ENCODE results near the gene LRRC8D. TPM values are rescaled to one million over a fixed set of nuclear protein-coding genes. Genes with fewer than 3 reads are reported as not detected.

Gene LRRC8D
- total RNA-seq, 1 donor from 2014 or later, result 8.6 TPM

DNA sequence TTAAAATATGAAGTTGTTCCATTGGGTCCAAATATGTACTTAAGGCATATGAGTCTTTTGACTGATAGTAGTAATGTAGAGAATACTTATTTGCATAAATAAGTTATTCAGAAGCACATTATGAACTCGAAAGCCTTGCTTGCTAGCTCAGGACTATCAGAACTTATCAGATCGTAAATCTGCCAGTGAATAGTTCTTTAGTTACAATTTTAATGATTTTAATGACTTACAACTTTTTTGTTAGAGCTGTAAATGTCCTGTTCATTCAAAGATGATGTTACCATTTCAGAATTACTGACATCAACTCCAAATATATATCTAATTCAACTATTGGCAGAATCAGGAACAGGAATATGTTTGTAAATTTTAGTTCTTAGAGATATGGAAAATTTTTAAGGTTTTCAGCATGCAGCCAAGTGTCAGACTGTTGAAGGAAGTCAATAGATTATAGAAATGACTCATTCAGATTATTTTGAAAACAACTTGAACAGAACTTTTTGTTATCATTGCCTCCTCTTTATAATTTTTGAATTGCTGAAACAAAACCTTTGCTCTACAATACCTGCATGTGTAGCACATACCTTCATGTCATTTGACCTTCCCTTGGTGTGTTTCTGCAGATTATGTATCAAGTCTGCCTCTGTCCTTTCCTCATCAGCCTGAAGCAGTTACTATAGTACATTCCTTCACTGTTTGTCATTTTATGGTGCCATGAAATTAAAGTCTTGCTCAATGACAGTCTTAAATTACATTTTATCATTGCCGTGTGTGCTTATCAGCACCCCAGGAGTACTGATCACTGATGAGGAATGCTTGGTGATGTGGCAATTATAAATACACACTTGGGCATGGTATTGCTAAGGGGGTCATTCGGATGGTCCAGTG, 44.9 kb downstream of the LRRC8D start:
- no peak for DNase-seq (ENCODE audit: low spot score)

DNA sequence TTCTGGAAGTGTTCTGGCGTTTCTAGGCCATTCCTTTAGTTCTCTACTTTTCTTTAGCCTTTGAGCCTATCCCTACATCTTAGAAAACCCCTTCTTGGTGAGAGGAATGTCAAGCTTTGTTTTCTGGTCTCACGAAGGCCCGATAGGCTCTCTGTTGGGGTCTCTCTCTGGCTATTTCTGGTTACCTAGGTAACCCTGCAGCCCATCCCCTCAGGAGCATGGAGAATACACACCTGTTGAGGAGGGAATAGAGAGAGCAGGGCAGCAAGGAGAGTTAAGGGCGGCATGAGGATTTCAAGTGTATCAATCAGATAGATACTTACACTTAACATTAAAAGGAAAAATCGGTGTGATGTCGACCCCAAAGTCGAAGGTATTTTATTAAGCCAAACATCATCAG, 45.7 kb downstream of the LRRC8D start:
- DNase-seq (ENCODE audit: low spot score), result no peak

DNA sequence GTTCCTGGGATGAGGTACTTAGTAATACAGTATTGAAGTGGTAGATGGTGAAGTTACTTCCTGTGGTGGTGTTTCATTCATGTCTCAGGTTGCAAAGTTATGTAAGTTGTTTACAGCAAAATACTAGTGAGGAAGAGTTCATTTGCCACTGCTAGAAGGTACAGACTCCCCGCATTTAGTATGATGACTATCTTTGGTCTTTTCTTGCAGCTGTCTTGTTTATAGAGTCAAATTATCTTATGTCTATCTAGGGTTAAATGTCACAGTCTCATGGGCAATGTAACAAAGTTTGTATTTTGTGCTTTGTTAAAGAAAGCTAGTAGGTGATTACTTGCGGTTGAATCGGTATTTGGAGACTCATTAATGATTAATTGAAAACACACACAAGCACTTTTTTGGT, 50.2 kb downstream of the LRRC8D start:
- no peak for DNase-seq (ENCODE audit: low spot score)

- DNase-seq (ENCODE audit: low spot score), result no peak
Measured at GRCh38 chr1:89871768-89872473, 51.1 kb downstream of the LRRC8D start.

- DNase-seq (ENCODE audit: low spot score), result no peak
Measured at GRCh38 chr1:89872567-89872966, 51.7 kb downstream of the LRRC8D start.

DNA sequence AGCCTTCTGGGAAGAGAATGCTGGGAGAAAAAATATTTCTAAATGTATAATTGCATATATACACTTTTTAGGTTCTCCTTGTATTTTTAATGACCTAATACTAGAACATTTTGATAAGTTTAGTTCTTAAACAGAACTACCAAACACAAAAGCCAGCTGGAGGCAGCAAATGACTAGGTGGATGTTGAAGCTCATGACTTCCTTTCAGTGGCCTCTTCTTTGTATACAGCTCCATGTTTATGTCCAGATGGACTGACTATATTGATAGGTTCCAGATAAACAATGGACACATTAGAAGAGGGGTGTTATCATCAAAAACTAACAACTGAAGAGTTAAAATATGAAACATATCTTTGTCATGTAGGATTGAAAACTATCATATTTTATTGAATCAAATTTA, 52.5 kb downstream of the LRRC8D start:
- DNase-seq (ENCODE audit: low spot score), result no peak

GRCh38 chr1:89873770-89874169, 52.9 kb downstream of the LRRC8D start:
- DNase-seq (ENCODE audit: low spot score), result no peak

DNA sequence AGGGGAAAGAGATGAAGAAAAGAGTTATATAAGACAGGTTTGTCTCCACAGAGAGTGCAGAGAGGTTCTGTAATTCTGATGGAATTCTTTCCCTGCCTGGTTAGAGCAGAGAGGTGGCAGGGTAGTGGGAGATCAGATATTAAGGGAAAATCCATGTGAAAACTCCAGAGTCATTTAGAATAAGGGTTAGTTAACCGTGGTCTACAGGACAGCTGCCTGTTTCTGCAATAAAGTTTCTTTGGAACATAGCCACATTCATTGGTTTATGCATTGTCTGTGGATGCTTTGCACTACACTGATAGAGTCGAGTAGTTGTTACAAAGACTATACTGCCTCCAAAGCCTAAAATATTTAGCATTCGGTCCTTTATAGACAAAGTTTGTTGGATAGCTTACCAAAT, 55.6 kb downstream of the LRRC8D start:
- DNase-seq (ENCODE audit: low spot score), result no peak

DNA sequence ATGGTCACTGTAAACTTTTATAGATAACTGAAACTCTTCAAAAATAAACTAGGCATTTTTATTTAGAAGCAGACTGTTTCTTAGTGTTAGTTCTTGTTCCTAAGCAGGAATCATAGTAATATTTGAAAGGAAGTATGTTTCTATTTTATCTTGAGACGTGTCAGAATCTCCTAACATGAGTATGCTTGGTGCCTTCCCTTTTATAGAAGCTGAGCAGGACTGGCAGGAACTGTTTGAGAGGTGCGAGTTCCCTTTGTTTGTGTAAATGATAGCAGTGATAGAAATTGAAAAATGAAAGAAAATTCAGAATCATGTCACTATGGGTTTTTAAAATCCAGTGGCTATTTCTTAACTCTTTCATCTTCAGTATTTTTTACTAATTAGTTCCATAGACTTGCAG, 56.9 kb downstream of the LRRC8D start:
- DNase-seq (ENCODE audit: low spot score), result no peak

- DNase-seq (ENCODE audit: low spot score), result no peak
Measured at GRCh38 chr1:89878256-89878655, 57.4 kb downstream of the LRRC8D start.

- no peak for DNase-seq (ENCODE audit: low spot score)
Measured at GRCh38 chr1:89880679-89881078, 59.8 kb downstream of the LRRC8D start.

DNA sequence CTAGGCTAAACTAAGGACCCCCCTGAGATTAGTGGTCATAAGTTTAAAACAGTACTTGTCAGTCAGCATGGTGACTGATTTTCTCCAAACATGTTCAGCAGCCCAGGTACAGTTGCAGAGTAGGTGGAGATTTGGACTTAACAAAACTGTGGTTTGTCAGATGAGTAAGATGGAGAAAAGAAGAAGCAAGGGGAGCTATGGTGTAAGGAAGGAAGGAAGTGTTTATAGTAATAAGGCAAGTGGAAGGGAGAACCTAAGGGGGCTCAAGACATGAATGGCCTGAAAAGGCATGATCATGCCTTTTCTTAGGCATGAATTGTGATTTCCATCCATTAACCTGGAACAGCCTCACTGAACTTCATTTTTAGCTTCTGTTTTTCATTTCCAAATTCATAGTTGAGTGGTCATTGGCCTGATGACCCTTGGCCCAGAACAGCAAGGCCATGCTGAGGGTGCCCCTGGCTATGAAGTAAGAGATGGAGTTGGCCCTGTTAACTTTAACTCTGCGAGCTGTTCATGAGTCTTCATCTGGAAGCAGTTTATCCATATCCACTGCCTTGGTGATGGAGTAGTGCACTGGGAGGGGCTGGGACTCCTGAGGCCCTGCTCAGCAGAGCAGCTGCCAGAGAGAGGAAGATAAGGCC, 60.7 kb downstream of the LRRC8D start:
- no peak for DNase-seq (ENCODE audit: low spot score)

DNA sequence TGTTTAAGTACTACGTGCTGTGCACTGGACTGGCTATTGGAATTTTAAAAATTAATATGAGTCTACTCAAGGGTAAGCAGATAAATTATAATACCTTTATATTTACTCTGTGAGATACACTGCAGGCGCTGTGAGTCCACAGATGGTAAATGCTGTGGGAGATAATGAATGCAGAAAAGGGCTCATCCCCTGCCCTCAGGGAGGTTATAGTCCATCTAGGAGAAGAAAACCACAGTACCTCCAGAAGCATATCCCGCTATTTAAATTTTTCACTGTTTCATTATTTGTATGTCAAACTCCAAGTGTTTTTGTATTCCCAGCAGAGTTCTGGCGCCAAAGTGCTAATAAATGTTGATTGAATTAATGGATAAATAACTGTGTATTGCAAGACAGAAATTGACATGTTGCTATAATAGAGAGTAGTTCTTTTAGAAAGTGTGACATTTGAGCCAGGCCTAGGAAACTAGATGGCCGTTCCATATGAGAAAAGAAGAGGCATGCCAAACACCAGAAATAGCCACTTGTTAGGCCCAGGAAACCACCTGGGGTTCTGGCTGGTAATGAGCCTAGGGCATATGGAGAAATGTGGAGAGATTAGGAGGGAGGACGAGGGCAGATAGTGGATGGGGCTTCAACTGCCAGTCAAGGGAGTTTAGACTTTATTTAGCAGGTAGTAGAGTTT, 61.7 kb downstream of the LRRC8D start:
- DNase-seq (ENCODE audit: low spot score), result no peak

DNA sequence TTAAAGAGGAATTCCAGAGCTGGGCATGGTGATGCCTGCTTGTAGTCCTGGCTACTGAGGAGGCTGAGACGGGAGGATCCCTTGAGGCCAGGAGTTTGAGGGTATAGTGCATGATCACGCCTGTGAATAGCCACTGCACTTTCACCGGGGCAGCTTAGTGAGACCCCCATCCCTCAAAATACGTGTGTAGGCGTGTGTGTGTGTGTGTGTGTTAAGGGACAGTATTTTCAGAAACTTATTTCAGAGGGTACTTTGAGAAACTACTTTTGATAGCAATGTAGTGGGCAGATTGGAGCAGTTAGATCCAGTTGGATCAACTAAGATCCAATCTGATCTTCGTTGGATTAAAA, 62.2 kb downstream of the LRRC8D start:
- no peak for DNase-seq (ENCODE audit: low spot score)

DNA sequence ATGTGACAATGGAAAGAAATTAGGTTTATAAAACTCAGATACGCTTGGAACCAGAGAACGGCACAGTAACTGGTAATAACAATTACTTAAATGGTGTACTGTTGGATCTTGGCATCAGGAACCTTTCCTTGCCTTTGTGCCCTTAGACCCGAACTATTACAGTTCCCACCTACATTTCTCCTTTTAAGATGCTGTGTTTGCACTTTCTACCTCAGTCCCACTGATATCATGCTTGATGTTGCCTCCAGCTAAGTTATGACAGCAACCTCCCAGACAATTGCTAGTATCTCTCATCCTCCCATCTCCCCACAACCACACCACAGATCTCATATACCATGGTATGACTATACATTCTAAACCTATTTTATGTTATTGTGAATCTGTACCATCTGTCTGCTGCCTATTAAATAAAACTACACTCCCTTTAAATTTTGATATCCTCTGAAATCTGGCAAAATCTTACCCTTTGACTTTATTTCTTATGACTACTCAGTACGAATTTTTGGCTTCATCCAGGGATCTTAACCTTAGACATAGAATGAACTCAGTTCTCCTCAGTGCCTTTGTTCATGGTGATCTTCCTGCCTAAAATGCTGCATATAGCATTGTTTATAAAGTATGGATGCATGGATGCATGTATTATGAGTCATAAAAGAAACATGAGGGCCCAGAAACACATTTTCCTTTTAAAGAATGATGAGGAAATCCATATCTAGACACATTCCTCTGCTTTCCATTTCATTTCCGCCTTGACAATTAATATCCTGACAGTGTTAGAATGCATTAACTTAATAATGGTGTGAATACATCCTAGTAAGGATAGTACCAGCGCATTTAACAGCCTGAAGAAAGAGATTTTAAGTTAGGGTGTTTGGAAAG, 64.1 kb downstream of the LRRC8D start:
- DNase-seq (ENCODE audit: low spot score), result no peak

DNA sequence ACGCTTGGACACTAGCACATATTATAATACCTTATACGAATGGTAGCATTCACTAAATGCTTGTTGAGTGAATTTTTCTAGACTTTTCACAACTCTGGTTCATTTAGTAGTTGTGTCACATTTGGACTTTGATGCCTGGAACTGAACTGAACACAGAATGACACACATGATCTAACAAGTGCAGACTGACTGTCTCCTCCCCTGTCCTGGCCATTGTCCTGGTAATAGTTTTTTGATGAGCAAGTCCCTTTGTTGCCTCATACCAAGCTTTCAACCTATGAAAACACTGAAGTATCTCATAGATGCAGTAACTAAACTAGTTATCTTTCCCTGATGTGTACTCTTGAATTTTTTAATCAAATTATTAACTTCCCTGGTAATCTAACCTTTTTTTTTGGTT, 66.4 kb downstream of the LRRC8D start:
- no peak for DNase-seq (ENCODE audit: low spot score)

GRCh38 chr1:89887713-89888112, 66.9 kb downstream of the LRRC8D start:
- no peak for DNase-seq (ENCODE audit: low spot score)

- no peak for DNase-seq (ENCODE audit: low spot score)
Measured at GRCh38 chr1:89888480-89889322, 67.9 kb downstream of the LRRC8D start.

DNA sequence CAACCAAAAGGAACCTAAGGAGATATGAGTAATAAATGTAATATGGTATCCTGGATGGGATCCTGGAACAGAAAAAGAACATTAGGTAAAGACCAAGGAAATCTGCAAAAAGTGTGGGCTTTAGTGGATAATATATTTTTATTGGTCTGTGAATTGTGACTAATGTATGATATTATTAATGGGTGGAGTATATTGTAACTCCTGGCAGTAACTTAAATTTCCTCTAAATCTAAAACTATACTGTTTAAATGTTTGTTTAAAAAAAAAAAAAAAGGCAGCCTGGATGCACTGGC, 68.4 kb downstream of the LRRC8D start:
- DNase-seq (ENCODE audit: low spot score), result no peak
